ENCODE measurements around the gene CXCL1. TPM values are rescaled to one million over a fixed set of nuclear protein-coding genes. Genes with fewer than 3 reads are reported as not detected.
A peak's percentile ranks its signal among the peaks of the same experiment; 100 is the strongest.

Gene CXCL1
- total RNA-seq (0.42 TPM), polyA plus RNA-seq (1.5 TPM)

DNA sequence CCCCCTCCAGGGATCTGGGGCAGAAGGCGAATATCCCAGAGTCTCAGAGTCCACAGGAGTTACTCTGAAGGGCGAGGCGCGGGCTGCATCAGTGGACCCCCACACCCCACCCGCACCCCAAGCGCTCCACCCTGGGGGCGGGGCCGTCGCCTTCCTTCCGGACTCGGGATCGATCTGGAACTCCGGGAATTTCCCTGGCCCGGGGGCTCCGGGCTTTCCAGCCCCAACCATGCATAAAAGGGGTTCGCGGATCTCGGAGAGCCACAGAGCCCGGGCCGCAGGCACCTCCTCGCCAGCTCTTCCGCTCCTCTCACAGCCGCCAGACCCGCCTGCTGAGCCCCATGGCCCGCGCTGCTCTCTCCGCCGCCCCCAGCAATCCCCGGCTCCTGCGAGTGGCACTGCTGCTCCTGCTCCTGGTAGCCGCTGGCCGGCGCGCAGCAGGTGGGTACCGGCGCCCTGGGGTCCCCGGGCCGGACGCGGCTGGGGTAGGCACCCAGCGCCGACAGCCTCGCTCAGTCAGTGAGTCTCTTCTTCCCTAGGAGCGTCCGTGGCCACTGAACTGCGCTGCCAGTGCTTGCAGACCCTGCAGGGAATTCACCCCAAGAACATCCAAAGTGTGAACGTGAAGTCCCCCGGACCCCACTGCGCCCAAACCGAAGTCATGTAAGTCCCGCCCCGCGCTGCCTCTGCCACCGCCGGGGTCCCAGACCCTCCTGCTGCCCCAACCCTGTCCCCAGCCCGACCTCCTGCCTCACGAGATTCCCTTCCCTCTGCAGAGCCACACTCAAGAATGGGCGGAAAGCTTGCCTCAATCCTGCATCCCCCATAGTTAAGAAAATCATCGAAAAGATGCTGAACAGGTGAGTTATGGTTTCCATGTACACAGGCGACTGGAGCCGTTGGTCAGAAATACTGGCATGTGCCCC is at the start of gene CXCL1:
Gene CXCL1, plus strand, starts transcription at position 264 of the 926 bp plus-strand sequence. Its CDS starts 78 bp downstream, at position 342.
- no peak for DNase-seq (ENCODE audit: extremely low spot score)
- Histone ChIP-seq H3K4me1 (ENCODE audit: insufficient read depth) (no peaks in the 10 kb centered on the region), H3K36me3 (ENCODE audit: insufficient read depth) (no peaks in the 10 kb centered on the region), H3K4me3 (ENCODE audit: low read depth, low read length) (peak within 1 kb of the TSS; percentile 46), H3K27ac (ENCODE audit: low read depth) (no peak within 1 kb of the TSS)
- 9% methylated on average over 61 of the region's 61 CpGs for WGBS

DNA sequence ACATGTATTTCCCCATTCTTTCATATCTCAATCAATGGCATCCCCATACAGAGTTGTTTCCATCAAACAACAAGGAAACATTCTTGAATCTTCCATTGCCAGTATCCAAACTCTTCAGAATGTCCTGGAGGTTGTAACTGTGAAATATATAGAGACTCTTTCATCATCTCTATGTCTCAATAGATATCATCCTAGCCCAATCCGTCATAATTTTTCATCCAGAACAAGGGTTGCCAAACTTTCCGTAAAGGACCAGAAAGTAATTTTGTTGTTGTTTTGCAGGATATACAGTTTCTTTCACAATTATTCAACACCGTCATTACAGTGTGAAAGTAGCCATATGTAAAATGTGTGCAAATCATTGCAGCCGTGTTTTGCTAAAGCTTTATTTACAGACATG is 47.9 kb upstream of the CXCL1 start:
- Histone ChIP-seq H3K4me1 (ENCODE audit: insufficient read depth) (no peaks in the 10 kb centered on the region), H3K36me3 (ENCODE audit: insufficient read depth) (no peaks in the 10 kb centered on the region), H3K4me3 (ENCODE audit: low read depth, low read length) (no peak overlapping the region), H3K27ac (ENCODE audit: low read depth) (no peak overlapping the region)
- WGBS, result 88% methylated on average over 4 of the region's 4 CpGs
- DNase-seq (ENCODE audit: extremely low spot score), result no peak

DNA sequence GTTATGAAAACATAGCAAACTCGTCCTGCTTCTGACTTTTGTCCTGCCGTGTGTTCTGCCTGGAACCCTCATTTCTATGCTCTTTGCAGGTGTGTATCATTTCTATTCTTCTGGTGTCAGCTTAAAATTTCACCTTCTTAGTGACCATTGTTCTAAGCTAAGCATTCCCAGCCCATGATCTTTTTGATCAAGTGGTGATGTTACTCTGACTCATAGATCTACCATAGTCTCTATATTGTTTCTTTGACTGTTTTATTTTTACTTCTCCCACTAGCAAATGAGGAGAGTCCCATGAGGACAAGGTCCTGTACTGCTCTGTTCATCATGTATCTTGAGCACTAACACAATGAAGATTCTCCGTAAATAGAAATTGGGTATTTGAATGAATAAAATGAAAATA is 46.8 kb upstream of the CXCL1 start:
- Histone ChIP-seq H3K27ac (ENCODE audit: low read depth) (no peak overlapping the region), H3K4me1 (ENCODE audit: insufficient read depth) (no peaks in the 10 kb centered on the region), H3K36me3 (ENCODE audit: insufficient read depth) (no peaks in the 10 kb centered on the region), H3K4me3 (ENCODE audit: low read depth, low read length) (no peak overlapping the region)
- DNase-seq (ENCODE audit: extremely low spot score), result no peak
- WGBS, result 85% methylated on average over 3 of the region's 3 CpGs

DNA sequence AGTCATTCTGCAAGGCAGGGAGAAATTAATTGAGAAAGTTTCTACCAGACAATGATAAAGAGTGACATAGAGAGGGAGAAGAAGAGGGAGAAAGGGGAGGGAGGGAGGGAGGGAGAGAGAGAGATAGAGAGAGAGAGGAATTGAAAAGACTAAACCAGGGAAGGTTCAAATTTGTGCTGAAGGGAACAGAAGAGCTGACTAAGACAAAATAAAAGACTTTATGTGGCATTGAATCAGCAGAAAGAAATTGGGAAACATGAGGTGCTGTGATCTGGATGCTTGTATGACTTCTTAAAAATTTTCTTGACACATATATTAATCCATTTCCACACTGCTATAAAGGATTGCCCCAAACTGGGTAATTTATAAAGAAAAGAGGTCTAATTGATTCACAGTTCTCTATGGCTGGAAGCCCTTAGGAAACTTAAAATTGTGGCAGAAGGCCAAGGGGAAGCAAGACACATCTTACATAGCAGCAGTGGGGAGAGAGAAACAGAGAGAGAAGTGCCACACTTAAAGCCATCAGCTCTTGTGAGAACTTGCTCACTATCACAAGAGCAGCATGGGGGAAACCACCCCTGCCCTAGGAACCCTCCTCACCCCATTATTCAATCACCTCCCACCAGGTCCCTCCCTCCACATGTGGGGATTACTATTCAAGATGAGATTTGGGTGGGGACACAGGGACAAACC is 46.2 kb upstream of the CXCL1 start:
- Histone ChIP-seq H3K36me3 (ENCODE audit: insufficient read depth) (no peaks in the 10 kb centered on the region), H3K4me3 (ENCODE audit: low read depth, low read length) (no peak overlapping the region), H3K27ac (ENCODE audit: low read depth) (no peak overlapping the region), H3K4me1 (ENCODE audit: insufficient read depth) (no peaks in the 10 kb centered on the region)
- DNase-seq (ENCODE audit: extremely low spot score), result no peak

DNA sequence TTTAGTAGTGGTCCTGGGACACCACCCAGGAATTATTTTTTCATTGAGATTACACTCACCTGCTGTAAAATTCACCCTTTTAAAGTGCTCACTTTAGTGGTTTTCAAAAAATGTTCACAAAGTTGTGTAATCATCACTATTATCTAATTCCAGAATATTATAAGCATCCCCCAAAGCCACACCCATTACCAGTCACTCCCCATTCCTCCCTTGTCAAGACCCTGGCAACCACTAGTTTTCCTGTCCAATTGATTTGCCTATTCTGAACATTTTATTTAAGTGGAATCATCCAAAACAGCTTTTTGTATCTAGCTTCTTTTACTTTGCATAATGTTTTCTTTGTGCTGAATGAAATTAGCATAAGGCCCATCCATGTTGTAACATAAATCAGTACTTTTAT is 45.4 kb upstream of the CXCL1 start:
- Histone ChIP-seq H3K4me3 (ENCODE audit: low read depth, low read length) (no peak overlapping the region), H3K27ac (ENCODE audit: low read depth) (no peak overlapping the region), H3K36me3 (ENCODE audit: insufficient read depth) (no peaks in the 10 kb centered on the region), H3K4me1 (ENCODE audit: insufficient read depth) (no peaks in the 10 kb centered on the region)
- DNase-seq (ENCODE audit: extremely low spot score), result no peak

DNA sequence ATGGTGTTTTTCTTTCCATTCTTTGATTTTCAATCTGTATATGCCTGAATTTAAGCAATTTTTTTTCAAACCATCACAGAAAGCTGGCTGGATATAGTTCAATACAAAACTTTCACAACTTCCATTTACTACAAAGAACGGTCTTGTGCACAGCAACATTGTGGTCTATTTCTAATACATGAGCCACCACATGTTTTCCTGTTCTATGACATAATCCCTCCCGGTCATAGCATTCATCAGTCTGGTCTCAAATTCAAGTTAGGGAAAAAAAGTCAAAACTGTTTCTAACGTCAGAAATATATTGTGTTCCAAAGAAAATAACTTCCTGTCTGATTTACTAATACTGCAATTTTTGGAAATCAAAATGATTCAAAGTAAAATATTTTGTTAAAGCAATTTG is 40.2 kb upstream of the CXCL1 start:
- no peaks in the 10 kb centered on the region for H3K36me3 ChIP-seq (ENCODE audit: insufficient read depth)
- no peaks in the 10 kb centered on the region for H3K4me1 ChIP-seq (ENCODE audit: insufficient read depth)
- H3K4me3 ChIP-seq (ENCODE audit: low read depth, low read length), result no peak overlapping the region
- no peak overlapping the region for H3K27ac ChIP-seq (ENCODE audit: low read depth)
- DNase-seq (ENCODE audit: extremely low spot score), result no peak
- whole genome bisulfite sequencing, result 62% methylated on average over 3 of the region's 3 CpGs

DNA sequence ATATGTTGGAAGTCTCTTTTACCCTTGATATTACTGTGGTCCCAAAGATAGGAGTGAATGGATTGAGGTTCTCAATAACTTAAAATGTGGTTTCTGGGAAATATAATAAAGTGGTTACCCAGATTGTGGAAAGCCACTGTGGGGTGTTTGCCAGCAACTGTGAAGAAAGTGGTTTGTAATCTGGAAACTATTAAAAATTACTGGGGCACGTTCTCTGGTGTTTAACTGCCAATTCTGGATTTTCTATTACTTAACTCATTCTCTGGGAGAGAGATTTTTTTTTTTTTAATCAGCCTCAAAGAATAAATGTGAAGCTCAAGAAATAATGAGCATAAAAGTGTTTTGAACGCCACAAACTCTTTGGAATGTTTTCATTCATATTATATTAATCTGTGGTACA is 37.6 kb upstream of the CXCL1 start:
- no peak overlapping the region for H3K27ac ChIP-seq (ENCODE audit: low read depth)
- no peaks in the 10 kb centered on the region for H3K4me1 ChIP-seq (ENCODE audit: insufficient read depth)
- no peaks in the 10 kb centered on the region for H3K36me3 ChIP-seq (ENCODE audit: insufficient read depth)
- WGBS, result 57% methylated on average over 2 of the region's 2 CpGs
- DNase-seq (ENCODE audit: extremely low spot score), result no peak
- H3K4me3 ChIP-seq (ENCODE audit: low read depth, low read length), result no peak overlapping the region

DNA sequence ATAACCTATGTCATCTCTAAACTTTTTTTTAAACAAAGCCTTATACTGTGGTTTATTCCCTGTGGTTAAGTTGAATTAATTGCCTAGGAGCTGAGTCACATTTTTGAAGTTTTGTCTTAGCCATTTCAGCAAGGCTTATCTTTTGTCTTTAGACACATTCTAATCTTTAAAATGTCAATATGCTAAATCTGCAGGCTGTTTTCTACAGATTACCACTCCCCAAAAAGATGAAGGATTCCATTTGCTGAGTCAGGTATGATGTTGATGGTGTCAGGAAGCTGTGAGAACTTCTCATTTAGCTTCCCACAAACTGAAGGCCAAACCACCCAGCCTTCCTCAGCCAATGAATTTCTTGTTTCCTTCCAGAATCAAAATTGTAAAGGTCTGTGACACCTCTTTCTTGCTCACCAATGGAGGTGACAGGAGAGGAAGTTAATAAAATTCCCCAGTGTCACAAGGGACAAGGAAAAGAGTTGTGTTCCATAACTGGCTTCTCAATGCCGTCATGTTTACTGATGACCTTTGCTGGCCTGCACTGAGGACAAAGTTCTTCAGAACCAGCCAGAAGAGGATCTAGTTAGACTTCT is 36.4 kb upstream of the CXCL1 start:
- no peaks in the 10 kb centered on the region for H3K36me3 ChIP-seq (ENCODE audit: insufficient read depth)

DNA sequence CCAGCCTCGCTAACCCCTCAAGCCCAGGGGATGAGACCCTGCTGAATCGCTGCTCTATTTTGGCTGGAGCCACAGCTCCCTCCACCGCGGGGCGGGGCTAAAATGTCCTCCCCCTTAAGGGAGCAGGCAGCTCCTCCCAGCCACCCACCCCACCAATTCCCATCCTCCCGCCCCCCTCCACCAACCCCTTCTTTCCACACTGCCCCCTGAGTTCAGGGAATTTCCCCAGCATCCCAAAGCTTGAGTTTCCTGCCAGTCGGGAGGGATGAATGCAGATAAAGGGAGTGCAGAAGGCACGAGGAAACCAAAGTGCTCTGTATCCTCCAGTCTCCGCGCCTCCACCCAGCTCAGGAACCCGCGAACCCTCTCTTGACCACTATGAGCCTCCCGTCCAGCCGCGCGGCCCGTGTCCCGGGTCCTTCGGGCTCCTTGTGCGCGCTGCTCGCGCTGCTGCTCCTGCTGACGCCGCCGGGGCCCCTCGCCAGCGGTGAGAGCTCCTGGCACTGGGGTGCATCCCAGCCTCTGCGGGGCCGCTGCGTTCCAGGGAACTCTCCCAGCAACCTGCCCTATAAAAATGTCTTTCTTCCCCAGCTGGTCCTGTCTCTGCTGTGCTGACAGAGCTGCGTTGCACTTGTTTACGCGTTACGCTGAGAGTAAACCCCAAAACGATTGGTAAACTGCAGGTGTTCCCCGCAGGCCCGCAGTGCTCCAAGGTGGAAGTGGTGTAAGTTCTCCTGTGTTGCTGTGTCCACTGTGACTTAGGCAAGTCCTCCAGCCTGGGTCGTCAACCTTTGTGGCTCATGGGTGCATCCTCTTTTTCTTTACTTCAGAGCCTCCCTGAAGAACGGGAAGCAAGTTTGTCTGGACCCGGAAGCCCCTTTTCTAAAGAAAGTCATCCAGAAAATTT is 32.6 kb upstream of the CXCL1 start, which contains the start of gene CXCL6:
Gene CXCL6, plus strand, starts transcription at position 306 of the 907 bp plus-strand sequence. Its CDS starts 73 bp downstream, at position 379.
- Histone ChIP-seq H3K4me3 (ENCODE audit: low read depth, low read length) (no peak within 1 kb of the TSS), H3K4me1 (ENCODE audit: insufficient read depth) (no peaks in the 10 kb centered on the region), H3K36me3 (ENCODE audit: insufficient read depth) (no peaks in the 10 kb centered on the region), H3K27ac (ENCODE audit: low read depth) (no peak within 1 kb of the TSS)
- no peak for DNase-seq (ENCODE audit: extremely low spot score)
- WGBS, result 3% methylated on average over 41 of the region's 41 CpGs

More for the DNA sequence above, 36.4 kb upstream of the CXCL1 start:
- DNase-seq (ENCODE audit: extremely low spot score), result no peak
- no peaks in the 10 kb centered on the region for H3K4me1 ChIP-seq (ENCODE audit: insufficient read depth)
- WGBS, result 80% methylated on average over 1 of the region's 1 CpG
- no peak overlapping the region for H3K27ac ChIP-seq (ENCODE audit: low read depth)
- no peak overlapping the region for H3K4me3 ChIP-seq (ENCODE audit: low read depth, low read length)

DNA sequence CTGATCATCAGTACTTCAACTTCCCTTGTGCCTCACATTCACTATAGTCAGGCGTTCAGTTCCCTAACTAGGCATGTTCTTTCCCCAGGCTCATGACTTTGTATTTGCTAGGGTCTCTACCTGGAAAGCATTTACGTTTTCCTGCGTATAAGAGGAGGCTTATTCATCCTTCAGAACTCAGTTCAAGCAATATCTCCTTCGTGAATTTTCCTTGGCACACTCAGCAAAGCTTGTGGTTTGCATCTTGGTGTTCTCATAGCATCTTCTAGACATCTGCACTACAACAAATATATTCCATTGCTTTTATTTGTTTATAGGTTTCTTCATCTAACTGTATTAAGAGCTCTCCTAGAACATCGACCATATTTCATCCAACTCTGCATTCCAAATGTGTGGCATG is 30.1 kb upstream of the CXCL1 start:
- H3K4me1 ChIP-seq (ENCODE audit: insufficient read depth), result no peaks in the 10 kb centered on the region
- no peaks in the 10 kb centered on the region for H3K36me3 ChIP-seq (ENCODE audit: insufficient read depth)
- no peak overlapping the region for H3K27ac ChIP-seq (ENCODE audit: low read depth)
- no peak overlapping the region for H3K4me3 ChIP-seq (ENCODE audit: low read depth, low read length)
- 82% methylated on average over 5 of the region's 5 CpGs for WGBS
- DNase-seq (ENCODE audit: extremely low spot score), result no peak

DNA sequence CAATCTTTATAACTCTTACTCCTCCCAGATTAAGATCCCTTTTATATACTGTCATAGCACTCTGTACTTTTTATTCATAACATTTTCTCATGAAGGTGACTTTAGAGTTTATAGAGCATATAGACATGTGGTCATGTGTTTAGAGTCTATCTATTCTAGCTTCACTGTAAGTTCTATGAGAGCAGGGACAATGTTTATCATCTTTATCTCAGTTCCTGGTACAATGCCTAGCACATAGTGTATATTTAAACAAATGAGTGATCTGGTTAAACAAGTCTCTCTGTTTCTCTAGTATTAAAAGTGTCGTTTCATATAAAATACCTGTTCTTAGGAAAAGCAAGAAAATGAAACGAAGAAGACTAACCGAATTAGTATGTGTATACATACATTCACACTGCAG is 29.5 kb upstream of the CXCL1 start:
- no peak overlapping the region for H3K4me3 ChIP-seq (ENCODE audit: low read depth, low read length)
- WGBS, result 74% methylated on average over 3 of the region's 3 CpGs
- H3K36me3 ChIP-seq (ENCODE audit: insufficient read depth), result no peaks in the 10 kb centered on the region
- H3K4me1 ChIP-seq (ENCODE audit: insufficient read depth), result no peaks in the 10 kb centered on the region
- DNase-seq (ENCODE audit: extremely low spot score), result no peak
- H3K27ac ChIP-seq (ENCODE audit: low read depth), result no peak overlapping the region

DNA sequence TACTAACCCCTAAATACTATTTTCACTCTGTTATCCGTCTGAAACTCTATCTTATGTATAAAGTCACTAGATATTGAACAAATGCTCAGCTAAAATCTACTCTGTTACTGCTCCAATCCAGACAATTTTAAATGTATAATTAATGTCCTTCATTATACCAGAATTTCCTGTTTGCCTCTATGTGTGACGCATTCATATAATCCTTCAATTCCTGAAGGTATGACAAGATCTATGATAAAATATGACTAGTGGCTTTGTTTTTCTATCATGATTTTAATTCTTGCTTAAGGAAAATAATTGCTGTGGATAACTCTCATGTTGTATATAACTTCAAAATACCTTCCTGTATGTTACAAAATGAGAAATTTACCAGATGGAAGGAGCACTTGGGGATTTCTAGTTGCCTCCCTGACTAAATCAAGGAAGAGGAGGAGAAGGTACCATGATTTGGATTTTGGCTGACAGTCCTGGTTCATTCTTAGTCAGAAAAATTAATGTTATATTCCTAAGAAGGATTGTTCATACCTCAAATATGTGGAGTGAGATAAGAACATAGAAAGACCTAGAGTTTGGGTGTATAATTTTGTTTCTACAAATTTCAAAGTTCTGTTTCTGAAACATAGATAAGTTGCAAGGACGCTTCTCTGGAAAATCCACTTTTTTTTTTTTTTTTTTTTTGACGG is 27.8 kb upstream of the CXCL1 start:
- DNase-seq (ENCODE audit: extremely low spot score), result no peak
- Histone ChIP-seq H3K36me3 (ENCODE audit: insufficient read depth) (no peaks in the 10 kb centered on the region), H3K4me1 (ENCODE audit: insufficient read depth) (no peaks in the 10 kb centered on the region), H3K4me3 (ENCODE audit: low read depth, low read length) (no peak overlapping the region), H3K27ac (ENCODE audit: low read depth) (no peak overlapping the region)
- WGBS, result 79% methylated on average over 4 of the region's 4 CpGs

DNA sequence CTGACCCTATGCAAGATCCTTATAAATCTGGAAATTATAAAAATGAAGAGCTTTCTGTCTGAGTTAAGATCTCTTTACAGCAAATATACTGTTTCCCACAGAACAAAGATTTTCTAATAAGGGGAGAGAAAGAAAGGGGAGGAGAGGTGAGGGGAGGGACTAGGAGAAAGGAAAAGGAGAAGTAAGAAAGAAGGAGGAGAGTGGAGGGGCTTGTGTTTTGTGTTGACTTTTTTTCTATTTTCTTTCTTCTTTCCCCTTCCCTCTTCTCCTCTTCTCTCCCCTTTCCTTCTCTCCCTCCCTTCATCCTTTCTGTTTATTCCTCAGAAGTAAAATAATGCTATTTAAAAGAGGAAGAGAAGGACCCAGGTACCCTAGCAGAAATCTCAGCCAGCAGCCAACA is 26.5 kb upstream of the CXCL1 start:
- Histone ChIP-seq H3K4me1 (ENCODE audit: insufficient read depth) (no peaks in the 10 kb centered on the region), H3K4me3 (ENCODE audit: low read depth, low read length) (no peak overlapping the region), H3K27ac (ENCODE audit: low read depth) (no peak overlapping the region), H3K36me3 (ENCODE audit: insufficient read depth) (no peaks in the 10 kb centered on the region)
- DNase-seq (ENCODE audit: extremely low spot score), result no peak
